Keratinocyte (primary cell): Measurements from ENCODE around the gene IGF2BP2. TPM values are rescaled to one million over a fixed set of nuclear protein-coding genes. Genes with fewer than 3 reads are reported as not detected.

Source experiments
- DNase-seq: peaks from one replicate; pipeline ENCODE4 v3.0.0-alpha.2; 2011; ENCODE audit warnings: low read depth, missing footprints, low spot score
- FAIRE-seq: peaks from 2 replicates; lab custom pipeline; 2011; peaks lifted over from hg19 to GRCh38; lab: Jason Lieb, UNC
- H2AFZ ChIP-seq: 2 replicates; pipeline ENCODE4 v1.6.0; 2012; ENCODE audit warnings: low read length, control low read depth, inconsistent platforms; ENCODE audit not compliant: control insufficient read depth
- H3K27ac ChIP-seq: 2 replicates; pipeline ENCODE4 v1.5.1; 2011; ENCODE audit warnings: low read length; ENCODE audit not compliant: control insufficient read depth, insufficient read depth
- H3K27me3 ChIP-seq: 3 replicates; pipeline ENCODE4 v1.6.0; 2011; ENCODE audit warnings: low read length; ENCODE audit not compliant: control insufficient read depth, insufficient read depth; ENCODE audit errors: extremely low read depth
- H3K36me3 ChIP-seq, 2 experiments: 2 replicates in 1 of 2; 3 replicates in 1 of 2; pipeline ENCODE4 v1.5.1; 2011; ENCODE audit warnings: low read length in 2 of 2, mild to moderate bottlenecking in 1 of 2; ENCODE audit not compliant: control insufficient read depth in 2 of 2, insufficient read depth in 2 of 2; ENCODE audit errors: extremely low read depth in 1 of 2
- H3K4me1 ChIP-seq: 3 replicates; pipeline ENCODE4 v1.5.1; 2011; ENCODE audit warnings: low read length; ENCODE audit not compliant: control insufficient read depth, insufficient read depth; ENCODE audit errors: extremely low read depth
- H3K4me2 ChIP-seq: 3 replicates; pipeline ENCODE4 v1.6.0; 2011; ENCODE audit warnings: low read depth, low read length; ENCODE audit not compliant: control insufficient read depth, insufficient read depth; ENCODE audit errors: extremely low read depth
- H3K4me3 ChIP-seq, 3 experiments: fragments of 200-600 bp in 1 of 3; sonication (generic) in 1 of 3; 2 replicates in 2 of 3; 3 replicates in 1 of 3; pipeline ENCODE4 v1.5.1; 2011 to 2016; ENCODE audit warnings: low read length in 3 of 3, mild to moderate bottlenecking in 3 of 3, control low read depth in 2 of 3, inconsistent platforms in 1 of 3, low read depth in 1 of 3, mixed read lengths in 1 of 3, mixed run types in 1 of 3, moderate library complexity in 1 of 3; ENCODE audit not compliant: control insufficient read depth in 2 of 3, insufficient read depth in 2 of 3; ENCODE audit errors: extremely low read depth in 1 of 3
- H3K79me2 ChIP-seq: 2 replicates; pipeline ENCODE4 v1.6.0; 2012; ENCODE audit warnings: low read length; ENCODE audit not compliant: control insufficient read depth, insufficient read depth
- H3K9ac ChIP-seq: 3 replicates; pipeline ENCODE4 v1.6.0; 2011; ENCODE audit warnings: low read length; ENCODE audit not compliant: control insufficient read depth, insufficient read depth; ENCODE audit errors: extremely low read depth
- H3K9me1 ChIP-seq: 3 replicates; pipeline ENCODE4 v1.6.0; 2011; ENCODE audit warnings: low read length; ENCODE audit not compliant: control insufficient read depth, insufficient read depth; ENCODE audit errors: extremely low read depth
- H3K9me3 ChIP-seq: 2 replicates; pipeline ENCODE4 v1.5.1; 2012; ENCODE audit warnings: low read depth, low read length; ENCODE audit not compliant: control insufficient read depth
- H4K20me1 ChIP-seq: 3 replicates; pipeline ENCODE4 v1.6.0; 2011; ENCODE audit warnings: low read length; ENCODE audit not compliant: control insufficient read depth, insufficient read depth; ENCODE audit errors: extremely low read depth
- CTCF ChIP-seq, 3 experiments: IDR thresholded peaks in 1 of 3; conservative IDR thresholded peaks in 1 of 3; optimal IDR thresholded peaks in 1 of 3; 2 replicates in 2 of 3; 3 replicates in 1 of 3; pipeline versions ENCODE3 to v1.5.1; 2011; ENCODE audit warnings: low read length in 3 of 3, mild to moderate bottlenecking in 3 of 3, moderate library complexity in 2 of 3, control low read depth in 1 of 3, inconsistent platforms in 1 of 3; ENCODE audit not compliant: insufficient read depth in 2 of 3; ENCODE audit errors: extremely low read depth in 1 of 3
- EZH2 ChIP-seq: IDR thresholded peaks from one replicate; pipeline ENCODE4 v1.6.1; 2012; ENCODE audit warnings: inconsistent platforms, mild to moderate bottlenecking, low read length, moderate library complexity
- dilution Hi-C: fragments of 300-500 bp; cut with MboI; formaldehyde crosslinking; loops from one replicate; pipeline ENCODE4 v1.7.0; 2020; ENCODE audit warnings: low sequenced_read_pairs; ENCODE audit not compliant: extremely low pct_ligation_motif_present
- polyA plus RNA-seq, 5 experiments: library from polyadenylated mRNA; depleted of rRNA in 3 of 5; stranded (reverse) in 3 of 5; stranded (forward) in 1 of 5; unstranded in 1 of 5; fragments of >200 nt; gene quantifications; 1 replicate in 1 of 5; 2 replicates in 3 of 5; 3 replicates in 1 of 5; pipeline versions ENCODE4 v1.2.1 to v1.2.3, GENCODE V29; 2011 to 2012; ENCODE audit warnings: missing spikeins in 2 of 5, low read depth in 1 of 5, low replicate concordance in 1 of 5

The IGF2BP2 gene
- polyA plus RNA-seq, 1 donor (not counting 4 experiments of a cell fraction or from before 2014, with no cell fraction given), result 21.2 TPM

- Histone ChIP-seq H3K4me1 (no peaks in the 10 kb centered on the region), H3K9me1 (peaks cover 2% of the 10 kb centered on the region), H3K9ac (no peak overlapping the region), H3K36me3 (peaks cover 13% of the 10 kb centered on the region in 2 experiments), H4K20me1 (no peaks in the 10 kb centered on the region), H3K9me3 (no peaks in the 10 kb centered on the region), H3K4me2 (no peak overlapping the region), H3K4me3 (no peak overlapping the region), H3K27ac (no peak overlapping the region), H3K79me2 (no peaks in the 10 kb centered on the region), H2AFZ (no peak overlapping the region), H3K27me3 (no peaks in the 10 kb centered on the region)
- no peak for FAIRE-seq
- DNase-seq, result no peak
- no peak for TF ChIP-seq CTCF (optimal IDR thresholded peaks at IDR 0.05 in 1 of 3, IDR thresholded peaks at IDR 0.05 in 1 of 3, conservative IDR thresholded peaks at IDR 0.05 in 1 of 3; ENCODE audit: extremely low read depth in 1 of 3, insufficient read depth in 2 of 3, low read length in 3 of 3)
- no peak for TF ChIP-seq EZH2
- dilution Hi-C loops, result no loop called here
Measured at GRCh38 chr3:185605566-185605965, 219.3 kb downstream of the IGF2BP2 start.

- no peaks in the 10 kb centered on the region for H3K4me1 ChIP-seq
- no peak for FAIRE-seq
- no peak overlapping the region for H3K4me3 ChIP-seq
- dilution Hi-C loops, result no loop called here
- TF ChIP-seq EZH2, result no peak
- TF ChIP-seq CTCF (optimal IDR thresholded peaks at IDR 0.05 in 1 of 3, IDR thresholded peaks at IDR 0.05 in 1 of 3, conservative IDR thresholded peaks at IDR 0.05 in 1 of 3; ENCODE audit: extremely low read depth in 1 of 3, insufficient read depth in 2 of 3, low read length in 3 of 3), result no peak
- no peak overlapping the region for H3K9ac ChIP-seq
- no peaks in the 10 kb centered on the region for H3K79me2 ChIP-seq
- no peaks in the 10 kb centered on the region for H3K9me1 ChIP-seq
- H3K27me3 ChIP-seq, result no peaks in the 10 kb centered on the region
- no peaks in the 10 kb centered on the region for H3K9me3 ChIP-seq
- H2AFZ ChIP-seq, result no peak overlapping the region
- no peak overlapping the region for H3K27ac ChIP-seq
- peaks cover 6 to 15% of the 10 kb centered on the region in 2 experiments for H3K36me3 ChIP-seq
- no peaks in the 10 kb centered on the region for H4K20me1 ChIP-seq
- no peak overlapping the region for H3K4me2 ChIP-seq
- DNase-seq, result no peak
Measured at GRCh38 chr3:185595526-185595925, 229.3 kb downstream of the IGF2BP2 start.
